Liver (tissue), 9 donors: ENCODE measurements around the gene ANO7. TPM values are rescaled to one million over a fixed set of nuclear protein-coding genes. Genes with fewer than 3 reads are reported as not detected.

Experiments
- DNase-seq: peaks from one replicate; pipeline ENCODE4 v3.0.0-alpha.2; 2017; ENCODE audit warnings: low spot score
- H3K27ac ChIP-seq, 2 donors: one replicate each; pipeline ENCODE4 v1.7.0; 2013; ENCODE audit warnings: inconsistent platforms in 2 of 2, low read length in 2 of 2, control low read depth in 1 of 2, low read depth in 1 of 2, mild to moderate bottlenecking in 1 of 2
- H3K27me3 ChIP-seq, 4 donors: one replicate each; pipeline versions ENCODE4 v1.6.1 to v1.7.0; 2013; ENCODE audit warnings: low read length in 3 of 4, inconsistent platforms in 1 of 4, mild to moderate bottlenecking in 1 of 4, moderate library complexity in 1 of 4; ENCODE audit not compliant: control insufficient read depth in 4 of 4, insufficient read depth in 4 of 4
- H3K36me3 ChIP-seq, 4 donors: one replicate each; pipeline versions ENCODE4 v1.6.1 to v1.7.0; 2013; ENCODE audit warnings: low read length in 3 of 4, mild to moderate bottlenecking in 3 of 4, low read depth in 1 of 4, moderate library complexity in 1 of 4; ENCODE audit not compliant: control insufficient read depth in 4 of 4, insufficient read depth in 3 of 4
- H3K4me1 ChIP-seq, 4 donors: one replicate each; pipeline versions ENCODE4 v1.6.1 to v1.7.0; 2013; ENCODE audit warnings: low read length in 3 of 4, mild to moderate bottlenecking in 3 of 4, moderate library complexity in 1 of 4; ENCODE audit not compliant: control insufficient read depth in 4 of 4, insufficient read depth in 4 of 4
- H3K4me3 ChIP-seq, 3 donors: one replicate each; pipeline versions ENCODE4 v1.6.1 to v1.7.0; 2013; ENCODE audit warnings: low read length in 3 of 3, control low read depth in 1 of 3, low read depth in 1 of 3, mild to moderate bottlenecking in 1 of 3
- H3K9ac ChIP-seq, 2 donors: one replicate each; pipeline ENCODE4 v1.7.0; 2013; ENCODE audit warnings: low read length in 2 of 2, mild to moderate bottlenecking in 2 of 2, moderate library complexity in 2 of 2, control low read depth in 1 of 2, low read depth in 1 of 2
- H3K9me3 ChIP-seq, 4 donors: one replicate each; pipeline versions ENCODE4 v1.6.1 to v1.7.0; 2013; ENCODE audit warnings: low read length in 3 of 4; ENCODE audit not compliant: control insufficient read depth in 4 of 4
- CTCF ChIP-seq: fragments of 150-350 bp; IDR thresholded peaks from 2 replicates; pipeline ENCODE4 v1.5.1; 2017; ENCODE audit warnings: improper control_type of control experiment, low read depth, low read length; ENCODE audit not compliant: missing input control
- EGR1 ChIP-seq, 2 donors: IDR thresholded peaks; 2 replicates each; pipeline ENCODE4 v1.6.1; 2016 to 2018; ENCODE audit warnings: antibody characterized with exemption in 2 of 2, low read depth in 2 of 2
- FOXA1 ChIP-seq: IDR thresholded peaks from 2 replicates; pipeline ENCODE4 v1.6.1; 2016; ENCODE audit warnings: antibody characterized with exemption
- GABPA ChIP-seq, 2 donors: IDR thresholded peaks in 1 of 2; conservative IDR thresholded peaks in 1 of 2; 2 replicates each; pipeline ENCODE4 v1.6.1; 2016; ENCODE audit warnings: antibody characterized with exemption in 2 of 2, mild to moderate bottlenecking in 1 of 2, moderate library complexity in 1 of 2
- HNF4A ChIP-seq, 2 donors: conservative IDR thresholded peaks; 2 replicates each; pipeline ENCODE4 v1.6.1; 2016; ENCODE audit warnings: antibody characterized with exemption in 2 of 2, mild to moderate bottlenecking in 2 of 2
- HNF4G ChIP-seq: IDR thresholded peaks from 2 replicates; pipeline ENCODE4 v1.6.1; 2016; ENCODE audit warnings: antibody characterized with exemption
- JUND ChIP-seq, 2 donors: IDR thresholded peaks; 2 replicates each; pipeline ENCODE4 v1.6.1; 2016; ENCODE audit warnings: antibody characterized with exemption in 2 of 2
- MAX ChIP-seq: IDR thresholded peaks from 2 replicates; pipeline ENCODE4 v1.6.1; 2016; ENCODE audit warnings: antibody characterized with exemption
- NR2F2 ChIP-seq: IDR thresholded peaks from 2 replicates; pipeline ENCODE4 v1.6.1; 2016; ENCODE audit warnings: antibody characterized with exemption
- RAD21 ChIP-seq, 2 donors: IDR thresholded peaks; 2 replicates each; pipeline ENCODE4 v1.6.1; 2016; ENCODE audit warnings: antibody characterized with exemption in 2 of 2, mild to moderate bottlenecking in 2 of 2
- REST ChIP-seq: IDR thresholded peaks from 2 replicates; pipeline ENCODE4 v1.6.1; 2016; ENCODE audit warnings: antibody characterized with exemption, mild to moderate bottlenecking
- RXRA ChIP-seq, 2 donors: IDR thresholded peaks; 2 replicates each; pipeline ENCODE4 v1.6.1; 2017 to 2018; ENCODE audit warnings: antibody characterized with exemption in 2 of 2, mild to moderate bottlenecking in 1 of 2
- SP1 ChIP-seq: IDR thresholded peaks from 2 replicates; pipeline ENCODE4 v1.6.1; 2018; ENCODE audit warnings: antibody characterized with exemption, mild to moderate bottlenecking
- TAF1 ChIP-seq: conservative IDR thresholded peaks from 2 replicates; pipeline ENCODE4 v1.6.1; 2016; ENCODE audit warnings: antibody characterized with exemption, mild to moderate bottlenecking
- YY1 ChIP-seq: IDR thresholded peaks from 2 replicates; pipeline ENCODE4 v1.6.1; 2016; ENCODE audit warnings: antibody characterized with exemption, mild to moderate bottlenecking
- ZBTB33 ChIP-seq: IDR thresholded peaks from 2 replicates; pipeline ENCODE4 v1.6.1; 2016; ENCODE audit warnings: antibody characterized with exemption
- WGBS: extraction: QIAGEN DNeasy Blood & Tissue Kit; methylation state at CpG from one replicate; pipeline ENCODE4 v1.1.7; 2013; 5-methylcytosine and 5-hydroxymethylcytosine counted together
- polyA plus RNA-seq, 2 donors: library from polyadenylated mRNA; stranded (reverse) in 1 of 2; unstranded in 1 of 2; fragments of 200-250 nt in 1 of 2; fragments of >200 nt in 1 of 2; fragmentation: Nextera tagmentation in 1 of 2; extraction: Ambion mirVana in 1 of 2; gene quantifications; one replicate each; pipeline versions ENCODE4 v1.2.1 to v1.2.3, GENCODE V29; 2013 to 2015
- total RNA-seq, 2 donors: library from RNA; depleted of rRNA; stranded (reverse); fragments of >200 nt; gene quantifications; one replicate each; pipeline ENCODE4 v1.2.3, GENCODE V29; 2014
- donor health status: healthy.
- donor health status: healthy.
- donor health status: healthy.
- donor health status: healthy.
- donor health status: healthy.

ANO7 gene
- total and polyA plus RNA-seq, 4 donors = 0.25 to 0.70 (median 0.45) TPM

- Histone ChIP-seq H3K36me3 (peaks cover 2 to 26% (median 19%) of the 10 kb centered on the region in 4 donors), H3K27me3 (no peaks in the 10 kb centered on the region), H3K4me3 (no peak overlapping the region), H3K4me1 (no peaks in the 10 kb centered on the region), H3K9me3 (no peaks in the 10 kb centered on the region), H3K27ac (no peak overlapping the region), H3K9ac (no peak overlapping the region)
- 92% methylated on average over 4 of the region's 4 CpGs for WGBS
- TF ChIP-seq SP1 = no peak
- TF ChIP-seq MAX = no peak
- TF ChIP-seq REST = no peak
- no peak for TF ChIP-seq GABPA (IDR thresholded peaks at IDR 0.05 in 1 of 2, conservative IDR thresholded peaks at IDR 0.05 in 1 of 2)
- TF ChIP-seq RXRA (IDR thresholded peaks at IDR 0.05) = no peak
- TF ChIP-seq JUND (IDR thresholded peaks at IDR 0.05) = no peak
- no peak for TF ChIP-seq CTCF
- no peak for TF ChIP-seq EGR1 (IDR thresholded peaks at IDR 0.05; ENCODE audit: low read depth in 2 of 2)
- TF ChIP-seq RAD21 (IDR thresholded peaks at IDR 0.05) = no peak
- no peak for TF ChIP-seq HNF4G
- TF ChIP-seq ZBTB33 = no peak
- TF ChIP-seq YY1 = no peak
- TF ChIP-seq NR2F2 = no peak
- no peak for TF ChIP-seq FOXA1
- TF ChIP-seq TAF1 = no peak
- TF ChIP-seq HNF4A (conservative IDR thresholded peaks at IDR 0.05) = no peak
- no peak for DNase-seq
Observed at GRCh38 chr2:241178961-241179360, 9.5 kb upstream of the ANO7 start.

- peaks cover 0 to 23% (median 15%) of the 10 kb centered on the region in 4 donors for H3K36me3 ChIP-seq
- no peak overlapping the region for H3K4me3 ChIP-seq
- no peaks in the 10 kb centered on the region for H3K4me1 ChIP-seq
- H3K27me3 ChIP-seq = no peaks in the 10 kb centered on the region
- DNase-seq = no peak
- no peak overlapping the region for H3K27ac ChIP-seq
- no peaks in the 10 kb centered on the region for H3K9me3 ChIP-seq
- no peak overlapping the region for H3K9ac ChIP-seq
- TF ChIP-seq HNF4A (conservative IDR thresholded peaks at IDR 0.05) = no peak
- TF ChIP-seq MAX = no peak
- no peak for TF ChIP-seq REST
- TF ChIP-seq RXRA (IDR thresholded peaks at IDR 0.05) = no peak
- no peak for TF ChIP-seq ZBTB33
- no peak for TF ChIP-seq NR2F2
- TF ChIP-seq SP1 = no peak
- no peak for TF ChIP-seq FOXA1
- WGBS = 93% methylated on average over 4 of the region's 4 CpGs
Observed at GRCh38 chr2:241179899-241180298, 8.6 kb upstream of the ANO7 start.
